Activated CD4-positive, alpha-beta T cell treated with anti-CD3 and anti-CD28 coated beads, Interleukin-2, amount 50 U/mL, for 16 hours (primary cell): ENCODE data around the gene HS6ST1.
A peak's percentile ranks its signal among the peaks of the same experiment; 100 is the strongest.

ENCODE experiments used
- DNase-seq: peaks from one replicate; pipeline ENCODE4 v3.0.0-alpha.2; 2020

HS6ST1 gene

GRCh38 chr2:128318776-128319464 lies at the start of gene HS6ST1:
HS6ST1 (minus strand) TSS chr2:128318868; CDS start chr2:128318563, 305 bp downstream.
- peak; percentile 83 for DNase-seq

- no peak for DNase-seq
Measured at GRCh38 chr2:128367601-128368359, 49.1 kb upstream of the HS6ST1 start.

GRCh38 chr2:128366713-128367511 lies 48.2 kb upstream of the HS6ST1 start:
- no peak for DNase-seq

- no peak for DNase-seq
Measured at GRCh38 chr2:128365217-128365905, 46.7 kb upstream of the HS6ST1 start.

- DNase-seq, result no peak
Measured at GRCh38 chr2:128364441-128364911, 45.8 kb upstream of the HS6ST1 start.

- DNase-seq, result no peak
Measured at GRCh38 chr2:128363934-128364361, 45.3 kb upstream of the HS6ST1 start.

GRCh38 chr2:128362889-128363228 lies 44.2 kb upstream of the HS6ST1 start:
- DNase-seq, result no peak

- no peak for DNase-seq
Measured at GRCh38 chr2:128362176-128362888, 43.7 kb upstream of the HS6ST1 start.

- no peak for DNase-seq
Measured at GRCh38 chr2:128361376-128362131, 42.9 kb upstream of the HS6ST1 start.

GRCh38 chr2:128360711-128361110 lies 42.0 kb upstream of the HS6ST1 start:
- DNase-seq, result no peak

- no peak for DNase-seq
Measured at GRCh38 chr2:128359841-128360240, 41.2 kb upstream of the HS6ST1 start.

GRCh38 chr2:128358941-128359731 lies 40.5 kb upstream of the HS6ST1 start:
- no peak for DNase-seq

- no peak for DNase-seq
Measured at GRCh38 chr2:128357506-128358370, 39.1 kb upstream of the HS6ST1 start.

- DNase-seq, result no peak
Measured at GRCh38 chr2:128356127-128356526, 37.5 kb upstream of the HS6ST1 start.

- no peak for DNase-seq
Measured at GRCh38 chr2:128354726-128355470, 36.2 kb upstream of the HS6ST1 start.

GRCh38 chr2:128354161-128354560 lies 35.5 kb upstream of the HS6ST1 start:
- DNase-seq, result no peak

GRCh38 chr2:128350736-128351135 lies 32.1 kb upstream of the HS6ST1 start:
- no peak for DNase-seq

GRCh38 chr2:128348701-128349100 lies 30.0 kb upstream of the HS6ST1 start:
- DNase-seq, result no peak
